Neutrophil (primary cell): ENCODE results near the gene PCSK1N.
"Not testable (repeated sequence)": the region's sequence is repeated elsewhere in the genome, so short reads cannot be mapped to it uniquely, and the experiment has no call there.

Source experiments
- H3K27ac ChIP-seq: fragments of 200-600 bp; sonication (generic); 2 replicates; pipeline ENCODE4 v1.5.1; 2016; ENCODE audit warnings: mild to moderate bottlenecking, moderate library complexity
- H3K27me3 ChIP-seq: fragments of 200-600 bp; sonication (generic); 2 replicates; pipeline ENCODE4 v1.6.0; 2016; ENCODE audit warnings: mild to moderate bottlenecking
- H3K36me3 ChIP-seq: fragments of 200-600 bp; sonication (generic); 2 replicates; pipeline ENCODE4 v1.5.1; 2017
- H3K4me1 ChIP-seq, 2 experiments: fragments of 200-600 bp in 1 of 2; sonication (generic) in 1 of 2; 1 replicate in 1 of 2; 2 replicates in 1 of 2; pipeline versions ENCODE4 v1.5.1 to v1.6.1; 2013 to 2016; ENCODE audit warnings: low read depth in 1 of 2, low read length in 1 of 2, mild to moderate bottlenecking in 1 of 2, moderate library complexity in 1 of 2; ENCODE audit not compliant: control insufficient read depth in 1 of 2, insufficient read depth in 1 of 2
- H3K4me3 ChIP-seq, 2 experiments: fragments of 200-600 bp in 1 of 2; sonication (generic) in 1 of 2; 1 replicate in 1 of 2; 2 replicates in 1 of 2; pipeline ENCODE4 v1.5.1; 2013 to 2016; ENCODE audit warnings: low read depth in 1 of 2, low read length in 1 of 2, mild to moderate bottlenecking in 1 of 2, moderate library complexity in 1 of 2
- H3K9me3 ChIP-seq: fragments of 200-600 bp; sonication (generic); 2 replicates; pipeline ENCODE4 v1.5.1; 2016
- CTCF ChIP-seq: fragments of 200-600 bp; sonication (generic); IDR thresholded peaks from 2 replicates; pipeline ENCODE4 v1.5.1; 2016; ENCODE audit warnings: antibody characterized with exemption

PCSK1N gene

DNA sequence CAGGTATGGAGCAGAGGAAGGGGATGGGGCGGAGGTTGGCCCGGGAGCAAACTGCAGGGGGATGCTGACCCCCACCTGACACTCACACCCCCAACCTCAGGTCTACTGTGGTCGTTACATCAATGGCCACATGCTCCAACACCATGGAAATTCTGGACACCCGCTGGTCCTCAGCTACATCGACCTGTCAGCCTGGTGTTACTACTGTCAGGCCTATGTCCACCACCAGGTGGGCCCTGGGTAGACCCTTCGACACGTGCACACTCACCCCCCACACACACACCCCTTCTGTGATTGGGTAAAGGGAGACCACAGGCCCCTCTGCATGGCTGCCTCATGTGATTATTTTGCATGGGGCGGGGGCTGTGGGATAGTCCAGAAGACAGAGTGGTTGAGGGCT, 11.3 kb downstream of the PCSK1N start:
- H3K36me3 ChIP-seq: peaks cover 40% of the 10 kb centered on the region
- H3K27ac ChIP-seq: no peak overlapping the region
- H3K9me3 ChIP-seq: no peaks in the 10 kb centered on the region
- H3K4me1 ChIP-seq: no peaks in the 10 kb centered on the region
- TF ChIP-seq CTCF: no peak
- H3K27me3 ChIP-seq: peaks cover 40% of the 10 kb centered on the region
- H3K4me3 ChIP-seq: no peak overlapping the region

- H3K4me1 ChIP-seq: no peaks in the 10 kb centered on the region
- H3K9me3 ChIP-seq: no peaks in the 10 kb centered on the region
- no peak overlapping the region for H3K4me3 ChIP-seq
- peaks cover 30% of the 10 kb centered on the region for H3K27me3 ChIP-seq
- TF ChIP-seq CTCF: no peak
- peaks cover 50% of the 10 kb centered on the region for H3K36me3 ChIP-seq
- H3K27ac ChIP-seq: no peak overlapping the region
These were observed 12.4 kb downstream of the PCSK1N start for GRCh38 chrX:48823053-48823452.

DNA sequence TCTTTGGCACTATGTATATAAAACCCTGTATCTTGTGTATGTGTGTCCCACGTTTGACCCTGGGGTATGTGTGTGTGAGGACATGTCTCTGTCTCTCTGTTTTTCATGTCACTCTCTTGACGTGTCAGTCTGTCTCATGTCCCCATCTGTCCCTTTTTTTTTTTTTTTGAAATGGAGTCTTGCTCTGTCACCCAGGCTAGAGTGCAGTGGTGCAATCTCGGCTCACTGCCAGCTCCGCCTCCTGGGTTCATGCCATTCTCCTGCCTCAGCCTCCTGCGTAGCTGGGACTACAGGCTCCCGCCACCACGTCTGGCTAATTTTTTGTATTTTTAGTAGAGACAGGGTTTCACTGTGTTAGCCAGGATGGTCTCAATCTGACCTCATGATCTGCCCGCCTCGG, 16.0 kb downstream of the PCSK1N start:
- not testable (repeated sequence) for H3K27ac ChIP-seq, H3K4me3 ChIP-seq, H3K4me1 ChIP-seq, H3K27me3 ChIP-seq, H3K9me3 ChIP-seq
- peaks cover 65% of the 10 kb centered on the region for H3K36me3 ChIP-seq

GRCh38 chrX:48818866-48819265, 16.5 kb downstream of the PCSK1N start:
- Histone ChIP-seq H3K4me1 (no peaks in the 10 kb centered on the region), H3K4me3 (no peak overlapping the region), H3K27me3 (no peaks in the 10 kb centered on the region), H3K36me3 (peaks cover 61% of the 10 kb centered on the region), H3K9me3 (no peaks in the 10 kb centered on the region), H3K27ac (no peak overlapping the region)
- no peak for TF ChIP-seq CTCF

DNA sequence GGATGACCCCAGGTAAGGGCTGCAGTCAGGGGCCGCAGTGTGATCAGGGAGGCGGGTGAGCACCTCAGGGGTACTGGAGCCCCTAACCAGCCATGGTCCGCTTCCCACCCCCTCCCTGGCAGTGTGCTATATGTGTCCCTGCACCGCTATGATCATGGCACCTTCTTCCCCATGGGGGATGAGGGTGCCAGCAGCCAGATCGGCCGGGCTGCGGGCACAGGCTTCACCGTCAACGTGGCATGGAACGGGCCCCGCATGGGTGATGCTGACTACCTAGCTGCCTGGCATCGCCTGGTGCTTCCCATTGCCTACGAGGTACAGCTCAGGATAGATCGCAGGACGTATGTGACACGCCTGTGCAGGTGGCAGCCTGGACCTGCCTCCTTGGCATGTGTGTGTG, 17.3 kb downstream of the PCSK1N start:
- no peaks in the 10 kb centered on the region for H3K4me1 ChIP-seq
- no peaks in the 10 kb centered on the region for H3K27me3 ChIP-seq
- no peak overlapping the region for H3K27ac ChIP-seq
- H3K4me3 ChIP-seq: no peak overlapping the region
- no peak for TF ChIP-seq CTCF
- H3K36me3 ChIP-seq: peaks cover 53% of the 10 kb centered on the region
- H3K9me3 ChIP-seq: no peaks in the 10 kb centered on the region

- Histone ChIP-seq H3K4me3 (no peak overlapping the region), H3K36me3 (peaks cover 36% of the 10 kb centered on the region), H3K4me1 (no peaks in the 10 kb centered on the region), H3K9me3 (no peaks in the 10 kb centered on the region), H3K27ac (no peak overlapping the region), H3K27me3 (no peaks in the 10 kb centered on the region)
- no peak for TF ChIP-seq CTCF
These were observed 19.2 kb downstream of the PCSK1N start for GRCh38 chrX:48816014-48816810.
